Caco-2 (cell line): ENCODE results near the gene DAGLB. TPM values are rescaled to one million over a fixed set of nuclear protein-coding genes. Genes with fewer than 3 reads are reported as not detected.

Experiments used
- BruUV-seq: library from RNA; stranded (reverse); fragments of 400-500 nt; replicated peaks from 2 replicates; lab custom pipeline; 2021; lab: Mats Ljungman, UMichigan
- CTCF ChIA-PET: fragments of 300-600 bp; sonication (Branson Sonifier 250); formaldehyde crosslinking; loops from one replicate; lab custom pipeline; 2022; ENCODE audit warnings: antibody characterized with exemption; lab: Charles Lee
- POLR2A ChIA-PET: fragments of 300-600 bp; sonication (Branson Sonifier 250); formaldehyde crosslinking; loops from one replicate; lab custom pipeline; 2022; ENCODE audit warnings: antibody characterized with exemption; lab: Charles Lee
- DNase-seq, 2 experiments: peaks; one replicate each; pipeline versions ENCODE4 v3.0.0 to v3.0.0-alpha.2; 2020 to 2022
- H3K27me3 ChIP-seq: replicated peaks from 2 replicates; pipeline ENCODE4 v1.6.0; 2011; ENCODE audit warnings: low read length; ENCODE audit not compliant: control insufficient read depth, insufficient read depth
- H3K36me3 ChIP-seq: 2 replicates; pipeline ENCODE4 v1.5.1; 2011; ENCODE audit warnings: low read length; ENCODE audit not compliant: control insufficient read depth, insufficient read depth
- H3K4me1 ChIP-seq: fragments of 250-450 bp; sonication (Bioruptor Pico); 2 replicates; pipeline ENCODE4 v1.5.1; 2020; ENCODE audit warnings: mild to moderate bottlenecking
- H3K4me3 ChIP-seq: 2 replicates; pipeline ENCODE4 v1.5.1; 2011; ENCODE audit warnings: low read depth, mild to moderate bottlenecking, control low read depth, low read length
- H3K9me3 ChIP-seq: fragments of 250-450 bp; sonication (Bioruptor Pico); 2 replicates; pipeline ENCODE4 v1.5.1; 2020; ENCODE audit warnings: mild to moderate bottlenecking, moderate library complexity
- H3K27ac Mint-ChIP-seq: one replicate; pipeline ENCODE4 v1.8.0; 2022; ENCODE audit warnings: mixed read lengths; ENCODE audit not compliant: unreplicated experiment
- H3K27me3 Mint-ChIP-seq: one replicate; pipeline ENCODE4 v1.8.0; 2022; ENCODE audit warnings: mixed read lengths; ENCODE audit not compliant: insufficient read depth, unreplicated experiment
- H3K36me3 Mint-ChIP-seq: one replicate; pipeline ENCODE4 v1.8.0; 2022; ENCODE audit warnings: mild to moderate bottlenecking, mixed read lengths; ENCODE audit not compliant: insufficient read depth, unreplicated experiment
- H3K4me1 Mint-ChIP-seq: one replicate; pipeline ENCODE4 v1.8.0; 2022; ENCODE audit warnings: low read depth, mixed read lengths; ENCODE audit not compliant: unreplicated experiment
- H3K4me3 Mint-ChIP-seq: one replicate; pipeline ENCODE4 v1.8.0; 2022; ENCODE audit warnings: mild to moderate bottlenecking, moderate library complexity, mixed read lengths; ENCODE audit not compliant: unreplicated experiment
- H3K9me3 Mint-ChIP-seq: one replicate; pipeline ENCODE4 v1.8.0; 2022; ENCODE audit warnings: mixed read lengths; ENCODE audit not compliant: unreplicated experiment
- intact Hi-C: fragments of 100-400 bp; cut with micrococcal nuclease; formaldehyde crosslinking; loops from one replicate; pipeline ENCODE4 v1.10.0; 2022; ENCODE audit not compliant: unreplicated experiment
- total RNA-seq: library from RNA; stranded (reverse); gene quantifications from 2 replicates; pipeline ENCODE4 v1.2.3, GENCODE V29; 2022
- TF ChIP-seq, protein P1 (sequence below), 2 experiments: fragments of 200-600 bp in 1 of 2; IDR thresholded peaks; 1 replicate in 1 of 2; 2 replicates in 1 of 2; pipeline versions ENCODE4 v1.5.1 to v1.8.0; 2011 to 2022; ENCODE audit warnings: antibody characterized with exemption in 1 of 2, control low read depth in 1 of 2, inconsistent platforms in 1 of 2, low read depth in 1 of 2, low read length in 1 of 2, mild to moderate bottlenecking in 1 of 2, moderate library complexity in 1 of 2; ENCODE audit not compliant: insufficient read depth in 1 of 2, severe bottlenecking in 1 of 2, unreplicated experiment in 1 of 2

The DAGLB gene
- total RNA-seq, 1 experiment from 2014 or later: 25.8 TPM

- Histone ChIP-seq H3K9me3 (no peaks in the 10 kb centered on the region), H3K4me1 (no peaks in the 10 kb centered on the region), H3K4me3 (no peak overlapping the region), H3K27me3 (no peaks in the 10 kb centered on the region), H3K36me3 (no peaks in the 10 kb centered on the region; the same call in 1 of the 2 replicates)
- ChIA-PET CTCF (no interaction called here), POLR2A (no interaction called here)
- no peak overlapping the region for H3K27ac Mint-ChIP-seq
- TF ChIP-seq, protein P1, sequence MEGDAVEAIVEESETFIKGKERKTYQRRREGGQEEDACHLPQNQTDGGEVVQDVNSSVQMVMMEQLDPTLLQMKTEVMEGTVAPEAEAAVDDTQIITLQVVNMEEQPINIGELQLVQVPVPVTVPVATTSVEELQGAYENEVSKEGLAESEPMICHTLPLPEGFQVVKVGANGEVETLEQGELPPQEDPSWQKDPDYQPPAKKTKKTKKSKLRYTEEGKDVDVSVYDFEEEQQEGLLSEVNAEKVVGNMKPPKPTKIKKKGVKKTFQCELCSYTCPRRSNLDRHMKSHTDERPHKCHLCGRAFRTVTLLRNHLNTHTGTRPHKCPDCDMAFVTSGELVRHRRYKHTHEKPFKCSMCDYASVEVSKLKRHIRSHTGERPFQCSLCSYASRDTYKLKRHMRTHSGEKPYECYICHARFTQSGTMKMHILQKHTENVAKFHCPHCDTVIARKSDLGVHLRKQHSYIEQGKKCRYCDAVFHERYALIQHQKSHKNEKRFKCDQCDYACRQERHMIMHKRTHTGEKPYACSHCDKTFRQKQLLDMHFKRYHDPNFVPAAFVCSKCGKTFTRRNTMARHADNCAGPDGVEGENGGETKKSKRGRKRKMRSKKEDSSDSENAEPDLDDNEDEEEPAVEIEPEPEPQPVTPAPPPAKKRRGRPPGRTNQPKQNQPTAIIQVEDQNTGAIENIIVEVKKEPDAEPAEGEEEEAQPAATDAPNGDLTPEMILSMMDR (IDR thresholded peaks at IDR 0.05; ENCODE audit: insufficient read depth in 1 of 2, low read depth in 1 of 2, low read length in 1 of 2, severe bottlenecking in 1 of 2, unreplicated experiment in 1 of 2): no peak
- no peak overlapping the region for H3K4me3 Mint-ChIP-seq
- DNase-seq: no peak
- no peaks in the 10 kb centered on the region for H3K9me3 Mint-ChIP-seq
- no TSS peak for BruUV-seq
- H3K36me3 Mint-ChIP-seq: no peaks in the 10 kb centered on the region
- intact Hi-C loops: no loop called here
- no peaks in the 10 kb centered on the region for H3K4me1 Mint-ChIP-seq
- H3K27me3 Mint-ChIP-seq: no peaks in the 10 kb centered on the region
These were observed 49.3 kb upstream of the DAGLB start for GRCh38 chr7:6496842-6497636.

GRCh38 chr7:6495597-6496262 is 48.0 kb upstream of the DAGLB start:
- Mint-ChIP-seq H3K4me3 (no peak overlapping the region), H3K27ac (no peak overlapping the region), H3K4me1 (no peaks in the 10 kb centered on the region), H3K27me3 (no peaks in the 10 kb centered on the region), H3K9me3 (no peaks in the 10 kb centered on the region), H3K36me3 (no peaks in the 10 kb centered on the region)
- Histone ChIP-seq H3K9me3 (no peaks in the 10 kb centered on the region), H3K36me3 (no peaks in the 10 kb centered on the region), H3K4me1 (no peaks in the 10 kb centered on the region), H3K4me3 (no peak overlapping the region), H3K27me3 (no peaks in the 10 kb centered on the region)
- no peak for DNase-seq
- ChIA-PET CTCF (no interaction called here), POLR2A (no interaction called here)
- BruUV-seq: no TSS peak
- intact Hi-C loops: no loop called here
- TF ChIP-seq, protein P1 (IDR thresholded peaks at IDR 0.05; ENCODE audit: insufficient read depth in 1 of 2, low read depth in 1 of 2, low read length in 1 of 2, severe bottlenecking in 1 of 2, unreplicated experiment in 1 of 2): no peak

DNA sequence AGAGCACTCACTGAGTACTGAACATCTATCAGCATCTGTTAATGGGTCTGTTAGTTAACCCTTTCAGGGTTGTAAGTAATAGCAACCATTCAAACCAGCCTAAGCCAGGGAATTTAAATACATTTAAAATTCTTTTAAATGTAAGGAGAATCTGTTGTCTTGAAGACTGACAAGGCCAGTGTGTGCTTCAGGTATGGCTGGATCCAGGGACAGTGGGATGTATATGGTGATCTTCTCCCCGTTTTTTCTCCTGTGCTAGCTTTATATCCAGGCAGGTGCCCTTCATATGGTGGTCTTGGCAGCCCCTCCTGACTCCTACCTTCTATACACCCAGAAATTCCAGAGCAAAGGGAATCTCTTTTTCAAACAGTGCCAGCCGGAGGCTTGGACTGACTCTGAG is 46.6 kb upstream of the DAGLB start:
- TF ChIP-seq, protein P1 (IDR thresholded peaks at IDR 0.05; ENCODE audit: insufficient read depth in 1 of 2, low read depth in 1 of 2, low read length in 1 of 2, severe bottlenecking in 1 of 2, unreplicated experiment in 1 of 2): no peak
- no peak for DNase-seq
- Histone ChIP-seq H3K9me3 (no peaks in the 10 kb centered on the region), H3K27me3 (no peaks in the 10 kb centered on the region), H3K36me3 (no peaks in the 10 kb centered on the region), H3K4me3 (no peak overlapping the region), H3K4me1 (no peaks in the 10 kb centered on the region)
- POLR2A ChIA-PET: no interaction called here
- intact Hi-C loops: no loop called here
- Mint-ChIP-seq H3K27me3 (no peaks in the 10 kb centered on the region), H3K4me3 (no peak overlapping the region), H3K9me3 (no peaks in the 10 kb centered on the region), H3K36me3 (no peaks in the 10 kb centered on the region), H3K4me1 (no peaks in the 10 kb centered on the region), H3K27ac (no peak overlapping the region)
- CTCF ChIA-PET: no interaction called here
- no TSS peak for BruUV-seq
